ENCODE results near the gene FAM219B. TPM values are rescaled to one million over a fixed set of nuclear protein-coding genes. Genes with fewer than 3 reads are reported as not detected.
A peak's percentile ranks its signal among the peaks of the same experiment; 100 is the strongest.
"Not testable (repeated sequence)": the region's sequence is repeated elsewhere in the genome, so short reads cannot be mapped to it uniquely, and the experiment has no call there.

Gene FAM219B
- total RNA-seq: 10 to 100 TPM; 53.5 to 64.9 TPM
- long read RNA-seq, transcript FAM219B-203 (6 exons, 1,552 nt): minor isoform, 5 of 73 reads
- long read RNA-seq, transcript FAM219B-217 (4 exons, 3,219 nt): minor isoform, 7 of 73 reads
- long read RNA-seq, transcript FAM219B-201 (5 exons, 3,550 nt): major isoform, 15 of 73 reads
- long read RNA-seq, partial matches to known transcripts: 6 of 73 reads
- long read RNA-seq, other reads (novel, unspliced or antisense): 27 of 73 reads

DNA sequence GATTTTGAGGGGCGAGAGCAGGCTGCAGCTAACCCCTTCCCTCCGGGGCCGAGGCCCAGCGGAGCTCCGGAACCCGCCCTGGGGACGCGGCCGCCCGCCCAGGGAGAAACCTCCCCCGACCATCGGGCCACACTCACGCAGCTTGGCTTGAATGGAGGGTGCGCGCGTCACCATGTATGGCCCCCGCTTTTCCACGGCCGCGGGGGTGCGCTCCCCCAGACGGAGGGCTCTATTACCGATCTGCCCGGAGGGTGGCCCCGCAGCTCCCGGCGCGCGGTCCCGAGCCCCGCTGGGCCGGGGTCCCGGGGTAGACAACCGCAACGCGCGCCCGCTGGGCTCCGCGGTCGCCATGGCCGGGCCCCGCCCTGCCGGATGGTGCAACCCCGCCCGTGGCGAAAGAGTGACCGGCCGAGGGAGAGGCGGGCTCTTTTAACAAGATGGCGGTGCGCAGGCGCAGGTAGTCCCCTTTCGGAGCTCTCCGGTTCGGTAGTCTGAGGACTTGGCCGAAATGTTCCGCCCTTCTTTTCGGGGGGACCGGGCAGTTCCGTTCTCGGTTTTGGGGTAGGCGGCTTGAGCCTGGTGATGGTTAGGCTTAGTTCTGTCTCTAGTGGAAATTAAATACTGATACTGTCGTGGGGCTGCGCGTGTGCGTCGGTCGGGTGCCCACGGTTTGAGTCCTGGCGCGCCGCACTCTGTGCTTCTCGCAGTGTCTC lies at the start of gene FAM219B:
FAM219B (minus strand) TSS at position 402 of the 713 bp plus-strand sequence; CDS start at position 351, 51 bp downstream.
- intact Hi-C loops (cut with DNase I, micrococcal nuclease): no loop called here
- DNase-seq (peak; percentile 93 to 96), ATAC-seq (peak; percentile 89)

GRCh38 chr15:74955796-74956647 lies 49.4 kb upstream of the FAM219B start:
- peak; percentile 79 to 88 for DNase-seq
- intact Hi-C loops (cut with DNase I, micrococcal nuclease): loop anchor here in 1 of 2 donors (10.0 kb wide), 1 partner anchor 191 kb away; no protein-coding TSS in a partner anchor

GRCh38 chr15:74955017-74955416 lies 48.4 kb upstream of the FAM219B start:
- ATAC-seq (no peak), DNase-seq (no peak)
- intact Hi-C loops (cut with DNase I, micrococcal nuclease): loop anchor here in 1 of 2 donors (10.0 kb wide), 1 partner anchor 190 kb away; no protein-coding TSS in a partner anchor

More at GRCh38 chr15:74955796-74956647, 49.4 kb upstream of the FAM219B start:
- peak; percentile 57 for ATAC-seq

DNA sequence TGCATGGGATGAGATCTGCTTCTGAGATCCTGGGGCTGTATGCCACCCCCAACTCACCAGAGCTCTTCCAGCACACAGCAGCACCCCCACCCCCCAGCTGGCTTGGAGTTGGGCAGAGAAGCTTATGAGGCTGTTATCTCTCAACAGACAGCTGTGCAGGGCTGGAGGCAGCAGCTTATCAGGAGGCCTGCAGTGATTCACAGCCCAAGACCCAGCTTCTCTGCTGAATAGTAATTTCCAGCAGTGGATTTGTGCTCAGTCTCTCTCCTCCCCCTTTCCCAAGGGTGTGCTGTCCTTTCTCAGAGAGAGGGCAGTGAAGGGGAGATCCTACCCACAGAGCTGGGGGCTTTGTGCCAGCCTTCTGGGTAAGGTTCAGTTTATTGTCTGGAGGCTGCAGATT lies 47.9 kb upstream of the FAM219B start:
- intact Hi-C loops (cut with DNase I, micrococcal nuclease): loop anchor here in 1 of 2 donors (10.0 kb wide), 1 partner anchor 190 kb away; no protein-coding TSS in a partner anchor
- ATAC-seq: no peak
- no peak for DNase-seq

DNA sequence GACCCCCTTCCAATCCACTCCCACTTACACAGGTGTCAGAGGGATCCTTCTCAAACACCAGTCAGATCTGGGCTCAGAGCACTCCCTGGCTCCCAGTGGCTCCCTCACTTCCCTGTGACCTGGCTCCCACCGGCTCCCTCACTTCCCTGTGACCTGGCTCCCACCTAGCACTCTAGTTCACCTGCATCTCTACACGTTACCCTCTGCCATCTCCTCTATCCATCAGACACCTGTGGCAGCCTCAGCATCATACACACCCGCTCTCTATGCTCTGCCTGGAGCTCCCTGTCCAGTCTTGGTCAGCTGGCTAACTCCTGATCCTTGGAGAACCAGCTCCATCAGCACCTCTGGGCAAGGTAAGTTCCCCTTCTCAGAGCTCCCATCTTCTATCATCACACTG lies 44.4 kb upstream of the FAM219B start:
- no peak for DNase-seq
- no peak for ATAC-seq
- intact Hi-C loops (cut with DNase I, micrococcal nuclease): loop anchor here in 1 of 2 donors (10.0 kb wide), 1 partner anchor 186 kb away; no protein-coding TSS in a partner anchor

GRCh38 chr15:74950078-74950908 lies 43.6 kb upstream of the FAM219B start:
- peak; percentile 74 for ATAC-seq
- DNase-seq: peak; percentile 50 to 79
- intact Hi-C loops (cut with DNase I, micrococcal nuclease): loop anchor here in 1 of 2 donors (10.0 kb wide), 1 partner anchor 185 kb away; no protein-coding TSS in a partner anchor

DNA sequence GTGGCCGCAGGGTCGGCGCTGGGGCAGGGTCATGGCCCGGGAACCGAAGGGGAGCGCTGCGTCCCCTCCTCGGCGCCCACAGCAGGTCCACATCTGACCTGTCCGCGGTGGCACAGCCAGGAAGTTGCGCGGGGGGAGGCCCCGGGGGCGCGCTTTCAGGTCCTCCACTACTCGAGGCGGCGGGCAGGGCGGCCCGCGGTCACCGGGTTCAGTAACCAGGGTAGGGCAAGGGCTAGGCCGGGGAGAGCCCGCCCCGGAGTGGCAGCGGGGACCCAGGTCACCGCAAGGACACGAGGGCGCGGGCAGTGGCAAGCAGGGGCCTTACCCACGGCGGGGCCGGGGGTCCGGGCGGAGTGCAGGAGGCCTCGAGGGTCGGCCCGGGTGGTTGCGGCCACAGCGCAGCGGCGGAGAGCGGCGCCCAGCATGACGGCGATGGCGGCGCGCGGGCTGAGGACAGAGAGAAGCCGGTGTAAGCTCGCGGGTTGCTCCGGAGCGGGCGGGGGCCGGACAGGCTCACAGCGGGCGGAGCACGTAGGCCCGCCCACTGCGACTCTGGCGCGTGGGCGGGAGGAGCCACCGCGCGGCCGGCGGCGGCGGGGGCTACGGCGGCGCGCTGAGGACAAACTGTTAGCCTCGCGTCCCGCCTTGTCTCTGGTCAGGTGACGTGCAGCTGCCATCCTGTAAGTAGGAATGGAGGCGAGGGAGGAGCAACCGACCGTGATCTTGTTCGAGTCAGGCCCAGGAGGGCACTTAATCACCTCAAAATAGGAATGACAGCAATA lies 31.1 kb upstream of the FAM219B start, which contains the start of gene COX5A:
COX5A (minus strand) TSS at position 484 of the 782 bp plus-strand sequence; CDS start at position 425, 59 bp downstream.
- intact Hi-C loops (cut with DNase I, micrococcal nuclease): loop anchor here in 1 of 2 donors (10.0 kb wide), 1 partner anchor 303 kb away; no protein-coding TSS in a partner anchor
- DNase-seq (peak; percentile 92 to 95), ATAC-seq (peak; percentile 84)

DNA sequence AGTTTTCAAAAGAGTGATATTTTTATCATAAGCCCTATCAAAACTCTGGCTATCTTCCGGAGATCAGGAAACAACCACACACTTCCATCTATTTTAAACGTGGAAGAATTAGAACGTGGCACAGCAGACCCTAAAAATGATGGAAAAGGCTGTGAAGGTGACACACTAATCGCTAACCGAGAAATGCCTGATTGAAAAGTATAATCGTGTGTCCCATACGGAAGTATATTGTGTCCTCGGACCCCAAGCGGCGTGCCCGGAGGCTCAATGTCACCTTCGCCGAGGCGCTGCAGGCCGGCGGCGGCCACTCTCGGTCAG lies 30.6 kb upstream of the FAM219B start:
- ATAC-seq (peak; percentile 41), DNase-seq (no peak)
- intact Hi-C loops (cut with DNase I, micrococcal nuclease): loop anchor here in 1 of 2 donors (10.0 kb wide), 1 partner anchor 302 kb away; no protein-coding TSS in a partner anchor

GRCh38 chr15:74935193-74935592 lies 28.5 kb upstream of the FAM219B start:
- not testable (repeated sequence) for ATAC-seq
- DNase-seq: peak; percentile 55 to 68
- intact Hi-C loops (cut with DNase I, micrococcal nuclease): loop anchor here in 1 of 2 donors (10.0 kb wide), 1 partner anchor 300 kb away; no protein-coding TSS in a partner anchor

- intact Hi-C loops (cut with DNase I, micrococcal nuclease): loop anchor here in 1 of 2 donors (10.0 kb wide), 1 partner anchor 299 kb away; no protein-coding TSS in a partner anchor
- DNase-seq: no peak
- ATAC-seq: peak; percentile 49
Measured at GRCh38 chr15:74933573-74933972, 26.9 kb upstream of the FAM219B start.

GRCh38 chr15:74928771-74929198 lies 22.1 kb upstream of the FAM219B start:
- peak; percentile 77 for ATAC-seq
- intact Hi-C loops (cut with DNase I, micrococcal nuclease): no loop called here
- DNase-seq: no peak

GRCh38 chr15:74924525-74924924 lies 17.9 kb upstream of the FAM219B start:
- no peak for DNase-seq
- ATAC-seq: no peak
- intact Hi-C loops (cut with DNase I, micrococcal nuclease): no loop called here

DNA sequence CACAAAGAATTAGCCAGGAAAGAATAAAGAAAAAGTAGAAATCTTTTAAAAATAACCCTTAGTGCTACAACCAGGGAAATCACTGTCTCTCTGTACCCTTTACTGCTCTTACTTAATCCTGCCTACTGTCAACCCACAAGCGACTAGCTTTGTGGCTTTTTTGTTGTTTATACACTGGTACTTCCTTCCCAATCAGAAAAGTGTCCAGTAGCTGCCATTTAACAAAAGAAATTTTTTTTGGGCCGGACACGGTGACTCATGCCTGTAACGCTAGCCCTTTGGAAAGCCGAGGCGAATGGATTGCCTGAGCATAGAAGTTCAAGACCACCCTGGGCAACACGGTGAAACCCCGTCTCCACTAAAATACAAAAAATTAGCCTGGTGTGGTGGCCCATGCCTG lies 13.8 kb upstream of the FAM219B start:
- DNase-seq (no peak), ATAC-seq (no peak)
- intact Hi-C loops (cut with DNase I, micrococcal nuclease): no loop called here

DNA sequence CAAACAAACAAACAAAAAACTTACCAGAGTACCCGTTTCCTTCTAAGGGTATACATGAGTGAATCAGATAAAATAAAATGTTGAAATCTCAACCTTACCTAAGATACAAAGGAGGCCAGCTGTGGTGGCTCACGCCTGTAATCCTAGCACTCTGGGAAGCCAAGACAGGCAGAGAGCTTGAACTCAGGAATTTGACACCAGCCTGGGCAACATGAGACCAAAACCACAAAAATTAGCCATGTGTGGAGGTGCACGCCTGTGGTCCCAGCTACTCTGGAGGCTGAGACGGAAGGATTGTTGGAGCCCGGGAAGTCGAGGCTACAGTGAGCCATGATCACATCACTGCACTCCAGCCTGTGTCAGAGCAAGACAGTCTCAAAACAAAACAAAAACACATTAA lies 11.0 kb upstream of the FAM219B start:
- ATAC-seq (no peak), DNase-seq (no peak)
- intact Hi-C loops (cut with DNase I, micrococcal nuclease): no loop called here

GRCh38 chr15:74913799-74914198 lies 7.1 kb upstream of the FAM219B start:
- intact Hi-C loops (cut with DNase I, micrococcal nuclease); DNase-seq; ATAC-seq: not testable (repeated sequence)

GRCh38 chr15:74913041-74913440 lies 6.4 kb upstream of the FAM219B start:
- ATAC-seq (no peak), DNase-seq (no peak)
- intact Hi-C loops (cut with DNase I, micrococcal nuclease): no loop called here

- ATAC-seq (no peak), DNase-seq (no peak)
- intact Hi-C loops (cut with DNase I, micrococcal nuclease): no loop called here
Measured at GRCh38 chr15:74908635-74909034, 2.0 kb upstream of the FAM219B start.
